C4-2B (cell line): ENCODE measurements around the gene POLE4.

Experiments used
- ZFX ChIP-seq: fragments of 450-650 bp; IDR thresholded peaks from 2 replicates; pipeline ENCODE4 v1.6.1; 2017
- TF ChIP-seq, protein P1 (sequence below): fragments of 450-650 bp; conservative IDR thresholded peaks from 2 replicates; pipeline ENCODE4 v1.5.1; 2017; ENCODE audit warnings: mild to moderate bottlenecking

DNA sequence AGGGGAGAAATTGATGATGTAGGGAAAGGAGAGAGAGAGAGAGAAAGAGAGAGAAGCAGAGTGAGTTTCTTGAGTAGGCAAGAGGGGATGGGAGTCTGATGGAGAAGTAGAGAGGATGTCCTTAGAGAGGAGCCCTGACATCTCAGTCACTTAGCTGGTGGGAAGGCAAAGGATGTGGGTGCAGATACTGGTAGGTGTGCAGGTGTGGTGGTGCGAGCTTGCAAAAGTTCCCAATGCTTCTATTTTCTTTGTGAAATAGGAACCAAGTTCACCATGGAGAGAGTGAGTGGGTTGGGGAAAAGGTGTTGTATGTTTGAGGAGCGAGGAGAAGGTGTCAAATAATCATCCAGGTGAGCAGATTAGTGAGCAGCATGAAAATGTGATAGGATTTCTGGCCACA lies 26.5 kb upstream of the POLE4 start:
- TF ChIP-seq, protein P1, sequence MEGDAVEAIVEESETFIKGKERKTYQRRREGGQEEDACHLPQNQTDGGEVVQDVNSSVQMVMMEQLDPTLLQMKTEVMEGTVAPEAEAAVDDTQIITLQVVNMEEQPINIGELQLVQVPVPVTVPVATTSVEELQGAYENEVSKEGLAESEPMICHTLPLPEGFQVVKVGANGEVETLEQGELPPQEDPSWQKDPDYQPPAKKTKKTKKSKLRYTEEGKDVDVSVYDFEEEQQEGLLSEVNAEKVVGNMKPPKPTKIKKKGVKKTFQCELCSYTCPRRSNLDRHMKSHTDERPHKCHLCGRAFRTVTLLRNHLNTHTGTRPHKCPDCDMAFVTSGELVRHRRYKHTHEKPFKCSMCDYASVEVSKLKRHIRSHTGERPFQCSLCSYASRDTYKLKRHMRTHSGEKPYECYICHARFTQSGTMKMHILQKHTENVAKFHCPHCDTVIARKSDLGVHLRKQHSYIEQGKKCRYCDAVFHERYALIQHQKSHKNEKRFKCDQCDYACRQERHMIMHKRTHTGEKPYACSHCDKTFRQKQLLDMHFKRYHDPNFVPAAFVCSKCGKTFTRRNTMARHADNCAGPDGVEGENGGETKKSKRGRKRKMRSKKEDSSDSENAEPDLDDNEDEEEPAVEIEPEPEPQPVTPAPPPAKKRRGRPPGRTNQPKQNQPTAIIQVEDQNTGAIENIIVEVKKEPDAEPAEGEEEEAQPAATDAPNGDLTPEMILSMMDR = no peak
- no peak for TF ChIP-seq ZFX
